GM23338 (cell line): ENCODE measurements around the gene CNTN5. TPM values are rescaled to one million over a fixed set of nuclear protein-coding genes. Genes with fewer than 3 reads are reported as not detected.

Experiments
- ATAC-seq: fragments of 200-7000 bp; cut with Tn5 transposase; 3 replicates; pipeline ENCODE4 v1.9.1; 2020
- DNase-seq: peaks from one replicate; pipeline ENCODE4 v3.0.0-alpha.2; 2015; ENCODE audit warnings: low spot score
- H2AFZ ChIP-seq: fragments of 200-600 bp; sonication (generic); 2 replicates; pipeline ENCODE4 v1.8.0; 2016; ENCODE audit warnings: antibody characterized with exemption, mild to moderate bottlenecking, moderate library complexity
- H3F3A ChIP-seq: fragments of 200-600 bp; sonication (generic); replicated peaks from 2 replicates; pipeline ENCODE4 v1.8.0; 2017; ENCODE audit warnings: antibody characterized with exemption, mixed run types, low read depth
- H3K27ac ChIP-seq: fragments of 200-600 bp; sonication (generic); 2 replicates; pipeline ENCODE4 v1.6.1; 2016; ENCODE audit warnings: low read depth
- H3K27me3 ChIP-seq: fragments of 200-600 bp; sonication (generic); 2 replicates; pipeline ENCODE4 v1.8.0; 2016; ENCODE audit warnings: mild to moderate bottlenecking, mixed run types, moderate library complexity; ENCODE audit not compliant: insufficient read depth
- H3K36me3 ChIP-seq: fragments of 200-600 bp; sonication (generic); 2 replicates; pipeline ENCODE4 v1.8.0; 2016; ENCODE audit warnings: mild to moderate bottlenecking; ENCODE audit not compliant: insufficient read depth
- H3K4me1 ChIP-seq: fragments of 200-600 bp; sonication (generic); 2 replicates; pipeline ENCODE4 v1.8.0; 2016; ENCODE audit warnings: mild to moderate bottlenecking, moderate library complexity; ENCODE audit not compliant: insufficient read depth
- H3K4me2 ChIP-seq: fragments of 200-600 bp; sonication (generic); 2 replicates; pipeline ENCODE4 v1.7.1; 2017; ENCODE audit warnings: mixed run types
- H3K4me3 ChIP-seq: fragments of 200-600 bp; sonication (generic); 2 replicates; pipeline ENCODE4 v1.6.1; 2016; ENCODE audit warnings: mixed run types
- H3K79me2 ChIP-seq: fragments of 200-600 bp; sonication (generic); replicated peaks from 2 replicates; pipeline ENCODE4 v1.8.0; 2017; ENCODE audit warnings: mild to moderate bottlenecking; ENCODE audit not compliant: insufficient read depth
- H3K9me2 ChIP-seq: fragments of 200-600 bp; sonication (generic); 2 replicates; pipeline ENCODE4 v1.8.0; 2017; ENCODE audit not compliant: insufficient read depth
- H4K20me1 ChIP-seq: fragments of 200-600 bp; sonication (generic); replicated peaks from 2 replicates; pipeline ENCODE4 v1.8.0; 2017; ENCODE audit warnings: mild to moderate bottlenecking; ENCODE audit not compliant: insufficient read depth
- H3K27ac Mint-ChIP-seq: 2 replicates; pipeline ENCODE4 v1.8.0; 2020; ENCODE audit warnings: inconsistent platforms, mild to moderate bottlenecking, moderate library complexity, mixed read lengths
- H3K27me3 Mint-ChIP-seq: 3 replicates; pipeline ENCODE4 v1.8.0; 2022; ENCODE audit warnings: low read depth, mild to moderate bottlenecking, moderate library complexity, mixed read lengths, inconsistent platforms; ENCODE audit not compliant: insufficient read depth, poor library complexity
- H3K36me3 Mint-ChIP-seq: 3 replicates; pipeline ENCODE4 v1.8.0; 2021; ENCODE audit warnings: low read depth, mild to moderate bottlenecking, inconsistent platforms, moderate library complexity, mixed read lengths
- H3K4me1 Mint-ChIP-seq: 3 replicates; pipeline ENCODE4 v1.8.0; 2020; ENCODE audit warnings: mild to moderate bottlenecking, inconsistent platforms, mixed read lengths
- H3K4me3 Mint-ChIP-seq: 3 replicates; pipeline ENCODE4 v1.8.0; 2021; ENCODE audit warnings: moderate library complexity, mild to moderate bottlenecking, inconsistent platforms, mixed read lengths
- H3K9me3 Mint-ChIP-seq: 3 replicates; pipeline ENCODE4 v1.8.0; 2020; ENCODE audit warnings: moderate library complexity, mild to moderate bottlenecking, inconsistent platforms, mixed read lengths
- CREB1 ChIP-seq: fragments of 250-450 bp; sonication (Bioruptor Pico); IDR thresholded peaks from 2 replicates; pipeline ENCODE4 v1.5.0; 2020; ENCODE audit warnings: low read depth, mild to moderate bottlenecking, moderate library complexity
- CTCF ChIP-seq, 2 experiments: fragments of 200-600 bp in 1 of 2; sonication (generic) in 1 of 2; conservative IDR thresholded peaks; 2 replicates each; pipeline versions ENCODE4 v1.5.1 to v1.6.1; 2016 to 2017; ENCODE audit warnings: antibody characterized with exemption in 2 of 2, low read depth in 2 of 2, mild to moderate bottlenecking in 2 of 2, moderate library complexity in 1 of 2
- ETS1 ChIP-seq: IDR thresholded peaks from 2 replicates; pipeline ENCODE4 v1.6.1; 2016; ENCODE audit warnings: antibody characterized with exemption
- EZH2 ChIP-seq: fragments of 200-600 bp; sonication (generic); IDR thresholded peaks from one replicate; pipeline ENCODE4 v1.8.0; 2017; ENCODE audit warnings: antibody characterized with exemption, mild to moderate bottlenecking, low read depth; ENCODE audit not compliant: unreplicated experiment
- EZH2phosphoT487 ChIP-seq: fragments of 200-600 bp; sonication (generic); IDR thresholded peaks from one replicate; pipeline ENCODE4 v1.8.1; 2018; ENCODE audit warnings: antibody characterized with exemption; ENCODE audit not compliant: unreplicated experiment
- JUNB ChIP-seq: IDR thresholded peaks from one replicate; pipeline ENCODE4 v1.6.1; 2016; ENCODE audit warnings: antibody characterized with exemption; ENCODE audit not compliant: unreplicated experiment
- NANOG ChIP-seq: IDR thresholded peaks from 2 replicates; pipeline ENCODE4 v1.6.1; 2016; ENCODE audit warnings: antibody characterized with exemption, borderline replicate concordance
- POLR2AphosphoS5 ChIP-seq: IDR thresholded peaks from 2 replicates; pipeline ENCODE4 v1.6.1; 2016; ENCODE audit warnings: antibody characterized with exemption, low read depth
- REST ChIP-seq: IDR thresholded peaks from one replicate; pipeline ENCODE4 v1.6.1; 2018; ENCODE audit warnings: antibody characterized with exemption; ENCODE audit not compliant: unreplicated experiment
- STAT1 ChIP-seq: IDR thresholded peaks from one replicate; pipeline ENCODE4 v1.6.1; 2016; ENCODE audit warnings: antibody characterized with exemption; ENCODE audit not compliant: unreplicated experiment
- ZNF114 ChIP-seq: fragments of 250-450 bp; sonication (Bioruptor Pico); IDR thresholded peaks from 2 replicates; pipeline ENCODE4 v1.5.0; 2020; ENCODE audit warnings: mild to moderate bottlenecking, moderate library complexity
- ZNF331 ChIP-seq: fragments of 250-450 bp; sonication (Bioruptor Pico); IDR thresholded peaks from 2 replicates; pipeline ENCODE4 v1.5.0; 2020; ENCODE audit warnings: low read depth, mild to moderate bottlenecking, moderate library complexity
- ZNF462 ChIP-seq: fragments of 250-450 bp; sonication (Bioruptor Pico); IDR thresholded peaks from 2 replicates; pipeline ENCODE4 v1.5.0; 2020; ENCODE audit warnings: mild to moderate bottlenecking, moderate library complexity
- polyA plus RNA-seq: library from polyadenylated mRNA; unstranded; fragments of >200 nt; fragmentation: Nextera tagmentation; extraction: Ambion mirVana; gene quantifications from 2 replicates; pipeline ENCODE4 v1.2.1, GENCODE V29; 2016
- total RNA-seq: library from RNA; depleted of rRNA; stranded (reverse); fragments of >200 nt; shearing (Covaris generic); gene quantifications from 2 replicates; pipeline ENCODE4 v1.2.3, GENCODE V29; 2014

CNTN5 gene
- total and polyA plus RNA-seq, 2 experiments from 2014 or later, result not detected

GRCh38 chr11:99887481-99887880 lies 866.7 kb downstream of the CNTN5 start:
- Mint-ChIP-seq H3K36me3 (no peaks in the 10 kb centered on the region), H3K27me3 (no peaks in the 10 kb centered on the region), H3K4me1 (no peaks in the 10 kb centered on the region), H3K27ac (no peak overlapping the region), H3K9me3 (no peaks in the 10 kb centered on the region), H3K4me3 (no peak overlapping the region)
- Histone ChIP-seq H3K4me2 (no peak overlapping the region), H3K36me3 (no peaks in the 10 kb centered on the region), H3K4me3 (no peak overlapping the region), H3K27ac (no peak overlapping the region), H3K27me3 (no peaks in the 10 kb centered on the region), H2AFZ (no peak overlapping the region), H3K9me2 (no peaks in the 10 kb centered on the region), H3K4me1 (no peaks in the 10 kb centered on the region), H4K20me1 (no peaks in the 10 kb centered on the region), H3K79me2 (no peaks in the 10 kb centered on the region), H3F3A (no peaks in the 10 kb centered on the region)
- DNase-seq (no peak), ATAC-seq (no peak)
- TF ChIP-seq CREB1 (CRISPR knock-in tag) (no peak), CTCF (conservative IDR thresholded peaks at IDR 0.05; ENCODE audit: low read depth in 2 of 2) (no peak), EZH2phosphoT487 (no peak), ZNF462 (CRISPR knock-in tag) (no peak), POLR2AphosphoS5 (no peak), EZH2 (no peak), NANOG (no peak), STAT1 (no peak), ZNF114 (CRISPR knock-in tag) (no peak), REST (no peak), JUNB (no peak), ZNF331 (CRISPR knock-in tag) (no peak), ETS1 (no peak)
